Tibial nerve (tissue), 4 donors: ENCODE measurements around the gene FAM187B. TPM values are rescaled to one million over a fixed set of nuclear protein-coding genes. Genes with fewer than 3 reads are reported as not detected.

Source experiments
- DNase-seq, 2 donors: peaks; one replicate each; pipeline ENCODE4 v3.0.0-alpha.2; 2019; ENCODE audit warnings: low spot score in 2 of 2
- H3K27ac ChIP-seq, 4 donors: fragments of 200-600 bp; sonication (generic) in 3 of 4; one replicate each; pipeline ENCODE4 v1.5.1; 2017 to 2019; ENCODE audit warnings: mild to moderate bottlenecking in 1 of 4
- H3K27me3 ChIP-seq, 2 donors: fragments of 200-600 bp; sonication (generic) in 1 of 2; one replicate each; pipeline versions ENCODE4 v1.5.1 to v1.6.0; 2017 to 2019
- H3K36me3 ChIP-seq, 3 donors: fragments of 200-600 bp; sonication (generic); one replicate each; pipeline ENCODE4 v1.5.1; 2018 to 2019
- H3K4me1 ChIP-seq, 4 donors: fragments of 200-600 bp; sonication (generic) in 3 of 4; one replicate each; pipeline ENCODE4 v1.5.1; 2017 to 2019
- H3K4me3 ChIP-seq, 4 donors: fragments of 200-600 bp; sonication (generic) in 3 of 4; one replicate each; pipeline ENCODE4 v1.5.1; 2017 to 2019; ENCODE audit warnings: mild to moderate bottlenecking in 1 of 4, moderate library complexity in 1 of 4
- H3K9me3 ChIP-seq, 4 donors: fragments of 200-600 bp; sonication (generic) in 3 of 4; one replicate each; pipeline ENCODE4 v1.5.1; 2017 to 2019
- CTCF ChIP-seq, 5 experiments: fragments of 200-600 bp in 3 of 5; fragments of 450-650 bp in 2 of 5; sonication (generic) in 3 of 5; IDR thresholded peaks; one replicate each; pipeline ENCODE4 v1.5.1; 2016 to 2019; ENCODE audit warnings: antibody characterized with exemption in 5 of 5, mild to moderate bottlenecking in 3 of 5, moderate library complexity in 2 of 5
- EP300 ChIP-seq, 2 donors: sonication (generic); formaldehyde crosslinking; IDR thresholded peaks; one replicate each; pipeline ENCODE4 v1.6.1; 2017; ENCODE audit warnings: antibody characterized with exemption in 2 of 2, mild to moderate bottlenecking in 1 of 2
- POLR2A ChIP-seq, 2 donors: fragments of 450-650 bp; IDR thresholded peaks; one replicate each; pipeline ENCODE4 v1.6.1; 2017; ENCODE audit warnings: antibody characterized with exemption in 2 of 2, mild to moderate bottlenecking in 2 of 2, moderate library complexity in 2 of 2
- WGBS, 2 donors: methylation state at CpG; one replicate each; pipeline ENCODE4 v1.1.5; 2018; 5-methylcytosine and 5-hydroxymethylcytosine counted together
- total RNA-seq, 4 donors: library from RNA; depleted of rRNA; stranded (reverse); fragments of >200 nt; gene quantifications; one replicate each; pipeline ENCODE4 v1.1.0, GENCODE V29; 2016

FAM187B gene
- total RNA-seq, 4 donors from 2014 or later: not detected

- H3K27me3 ChIP-seq: no peaks in the 10 kb centered on the region
- H3K4me3 ChIP-seq: no peak overlapping the region
- TF ChIP-seq CTCF (IDR thresholded peaks at IDR 0.05) (no peak), EP300 (IDR thresholded peaks at IDR 0.05) (no peak), POLR2A (IDR thresholded peaks at IDR 0.05) (no peak)
- 75 to 80% methylated on average over 3 of the region's 3 CpGs for WGBS, 2 donors
- H3K27ac ChIP-seq: no peak overlapping the region
- no peaks in the 10 kb centered on the region for H3K36me3 ChIP-seq
- no peak for DNase-seq
- H3K9me3 ChIP-seq: peaks cover 0 to 28% (median 0%) of the 10 kb centered on the region in 4 donors
- peaks cover 0 to 3% (median 0%) of the 10 kb centered on the region in 4 donors for H3K4me1 ChIP-seq
These were observed 48.7 kb downstream of the FAM187B start for GRCh38 chr19:35179830-35180229.

- Histone ChIP-seq H3K4me1 (peaks cover 0 to 3% (median 0%) of the 10 kb centered on the region in 4 donors), H3K27me3 (no peaks in the 10 kb centered on the region), H3K27ac (no peak overlapping the region), H3K4me3 (no peak overlapping the region), H3K36me3 (no peaks in the 10 kb centered on the region), H3K9me3 (peaks cover 0 to 17% (median 0%) of the 10 kb centered on the region in 4 donors)
- DNase-seq: peak in 1 of 2 donors; percentile 31
- TF ChIP-seq CTCF (IDR thresholded peaks at IDR 0.05): no peak
- TF ChIP-seq EP300 (IDR thresholded peaks at IDR 0.05): peak in 1 of 2 donors; percentile 65
- 51 to 56% methylated on average over 2 of the region's 2 CpGs for WGBS, 2 donors
These were observed 49.8 kb downstream of the FAM187B start for GRCh38 chr19:35178701-35179100.

GRCh38 chr19:35177377-35178274, 50.9 kb downstream of the FAM187B start:
- no peak for DNase-seq
- H3K9me3 ChIP-seq: peaks cover 0 to 6% (median 0%) of the 10 kb centered on the region in 4 donors
- no peaks in the 10 kb centered on the region for H3K36me3 ChIP-seq
- H3K4me3 ChIP-seq: no peak overlapping the region
- H3K4me1 ChIP-seq: peaks cover 0 to 3% (median 0%) of the 10 kb centered on the region in 4 donors
- H3K27ac ChIP-seq: peak overlapping the region in 1 of 4 donors; percentile 59
- no peak for TF ChIP-seq POLR2A (IDR thresholded peaks at IDR 0.05)
- no peak for TF ChIP-seq CTCF (IDR thresholded peaks at IDR 0.05)
- no peak for TF ChIP-seq EP300 (IDR thresholded peaks at IDR 0.05)
- H3K27me3 ChIP-seq: no peaks in the 10 kb centered on the region
- WGBS, 2 donors: 73% methylated on average over 7 of the region's 7 CpGs

GRCh38 chr19:35176181-35176570, 52.4 kb downstream of the FAM187B start:
- TF ChIP-seq POLR2A (IDR thresholded peaks at IDR 0.05): no peak
- TF ChIP-seq CTCF (IDR thresholded peaks at IDR 0.05): no peak
- no peak for TF ChIP-seq EP300 (IDR thresholded peaks at IDR 0.05)
- Histone ChIP-seq H3K4me1 (peaks cover 0 to 3% (median 0%) of the 10 kb centered on the region in 4 donors), H3K4me3 (no peak overlapping the region), H3K27ac (no peak overlapping the region), H3K36me3 (no peaks in the 10 kb centered on the region), H3K27me3 (no peaks in the 10 kb centered on the region), H3K9me3 (no peaks in the 10 kb centered on the region)
- WGBS, 2 donors: 59 to 63% methylated on average over 3 of the region's 3 CpGs
- DNase-seq: no peak

Other genes starting within 250 kb of the FAM187B start
- gene GRAMD1A, start 228.4 kb downstream of the FAM187B start, total RNA-seq: 100 to 1,000 TPM in 1 of 4 donors, 10 to 100 TPM in 3; 53.1 to 108 (median 61.6) TPM
- 10 to 100 TPM; 12.8 to 26.7 (median 13.4) TPM for gene SCN1B, start 198.3 kb downstream of the FAM187B start, total RNA-seq
- gene HPN, start 187.0 kb downstream of the FAM187B start, total RNA-seq: 1 to 10 TPM in 3 of 4 donors, not detected in 1; 1.3 to 3.5 (median 1.8) TPM
- gene FXYD3, start 112.9 kb downstream of the FAM187B start, total RNA-seq: 10 to 100 TPM; 10.8 to 33.9 (median 16.6) TPM
- 100 to 1,000 TPM; 207 to 323 (median 302) TPM for gene LGI4, start 93.7 kb downstream of the FAM187B start, total RNA-seq
- gene FXYD1, start 89.9 kb downstream of the FAM187B start, total RNA-seq: 100 to 1,000 TPM in 1 of 4 donors, 10 to 100 TPM in 3; 72.9 to 193 (median 84.9) TPM
- gene FXYD7, start 85.5 kb downstream of the FAM187B start, total RNA-seq: 1 to 10 TPM in 3 of 4 donors, not detected in 1; 2.5 to 5.9 (median 5.7) TPM
- gene FXYD5, start 74.0 kb downstream of the FAM187B start, total RNA-seq: 10 to 100 TPM; 19.9 to 53.4 (median 37.5) TPM
- 10 to 100 TPM in 2 of 4 donors, 1 to 10 TPM in 2; 3.1 to 34.9 (median 19.1) TPM for gene LSR, start 20.3 kb upstream of the FAM187B start, total RNA-seq
- 100 to 1,000 TPM in 3 of 4 donors, 10 to 100 TPM in 1; 98.5 to 172 (median 128) TPM for gene USF2, start 40.2 kb upstream of the FAM187B start, total RNA-seq
- gene HAMP, start 53.8 kb upstream of the FAM187B start, total RNA-seq: 1 to 10 TPM in 1 of 4 donors, not detected in 3; 2.9 TPM
- gene MAG, start 63.4 kb upstream of the FAM187B start, total RNA-seq: 10 to 100 TPM; 31.8 to 49.6 (median 38.4) TPM
- 10 to 100 TPM in 3 of 4 donors, 1 to 10 TPM in 1; 7.2 to 22.8 (median 13.4) TPM for gene CD22, start 100.4 kb upstream of the FAM187B start, total RNA-seq
- under 1 TPM in 1 of 4 donors, not detected in 3; 0.59 TPM for gene FFAR1, start 119.2 kb upstream of the FAM187B start, total RNA-seq
- gene FFAR3, start 129.7 kb upstream of the FAM187B start, total RNA-seq: under 1 TPM in 1 of 4 donors, not detected in 3; 0.87 TPM
- not detected for gene GPR42, start 142.3 kb upstream of the FAM187B start, total RNA-seq
- under 1 TPM in 1 of 4 donors, not detected in 3; 0.22 TPM for gene FFAR2, start 219.5 kb upstream of the FAM187B start, total RNA-seq